SU-DHL-6 (cell line): ENCODE results near the gene TRH.

ENCODE experiments used
- H2AFZ ChIP-seq: fragments of 200-600 bp; sonication (generic); 2 replicates; pipeline ENCODE4 v1.6.1; 2014; ENCODE audit warnings: low read depth, mild to moderate bottlenecking, moderate library complexity, mixed read lengths, antibody characterized with exemption, low read length; ENCODE audit not compliant: severe bottlenecking
- H3F3A ChIP-seq: fragments of 200-600 bp; shearing (Covaris generic); 2 replicates; pipeline ENCODE4 v1.6.0; 2016; ENCODE audit warnings: antibody characterized with exemption, mild to moderate bottlenecking; ENCODE audit not compliant: insufficient read depth
- H3K27ac ChIP-seq: fragments of 200-600 bp; sonication (generic); 2 replicates; pipeline ENCODE4 v1.5.1; 2016; ENCODE audit warnings: low read depth, mild to moderate bottlenecking, low read length, moderate library complexity, mixed read lengths
- H3K27me3 ChIP-seq: fragments of 200-600 bp; sonication (generic), shearing (Covaris generic); 2 replicates; pipeline ENCODE4 v1.6.0; 2014; ENCODE audit warnings: mild to moderate bottlenecking, low read length
- H3K36me3 ChIP-seq: fragments of 200-600 bp; sonication (generic); 2 replicates; pipeline ENCODE4 v1.6.1; 2014; ENCODE audit warnings: mild to moderate bottlenecking, low read length, mixed read lengths
- H3K4me2 ChIP-seq: fragments of 300-600, 200-600 bp; shearing (Covaris generic), sonication (generic); 2 replicates; pipeline ENCODE4 v1.6.0; 2014; ENCODE audit warnings: low read length, low read depth, mild to moderate bottlenecking; ENCODE audit not compliant: poor library complexity, severe bottlenecking
- H3K4me3 ChIP-seq: fragments of 200-600 bp; sonication (generic); 2 replicates; pipeline ENCODE4 v1.5.1; 2014; ENCODE audit warnings: antibody characterized with exemption, low read length, mild to moderate bottlenecking, mixed read lengths; ENCODE audit not compliant: insufficient read depth, poor library complexity, severe bottlenecking
- H3K79me2 ChIP-seq: fragments of 200-600 bp; sonication (generic); 2 replicates; pipeline ENCODE4 v1.6.1; 2014; ENCODE audit warnings: mild to moderate bottlenecking, low read length, moderate library complexity; ENCODE audit not compliant: insufficient read depth
- H3K9ac ChIP-seq: fragments of 200-600 bp; sonication (generic); 2 replicates; pipeline ENCODE4 v1.7.0; 2014; ENCODE audit warnings: mild to moderate bottlenecking, low read length
- H3K9me2 ChIP-seq: fragments of 200-600 bp; sonication (generic); replicated peaks from 2 replicates; pipeline ENCODE4 v1.6.1; 2014; ENCODE audit warnings: low read length; ENCODE audit not compliant: insufficient read depth
- H3K9me3 ChIP-seq: fragments of 200-600 bp; sonication (generic); 2 replicates; pipeline ENCODE4 v1.6.1; 2014; ENCODE audit warnings: low read length, mixed read lengths; ENCODE audit not compliant: insufficient read depth
- H4K20me1 ChIP-seq: fragments of 200-600 bp; sonication (generic); 2 replicates; pipeline ENCODE4 v1.6.1; 2014; ENCODE audit warnings: low read depth, mild to moderate bottlenecking, antibody characterized with exemption, low read length, moderate library complexity, mixed read lengths
- CTCF ChIP-seq: fragments of 200-600 bp; sonication (generic); IDR thresholded peaks from one replicate; pipeline ENCODE4 v1.5.1; 2017; ENCODE audit warnings: antibody characterized with exemption, mild to moderate bottlenecking, low read length, moderate library complexity; ENCODE audit not compliant: insufficient read depth, poor library complexity, severe bottlenecking
- EZH2phosphoT487 ChIP-seq: fragments of 200-600 bp; sonication (generic), shearing (Covaris generic); conservative IDR thresholded peaks from 2 replicates; pipeline ENCODE4 v1.6.1; 2018; ENCODE audit warnings: mild to moderate bottlenecking, antibody characterized with exemption, low read length, moderate library complexity, mixed read lengths

Gene TRH

GRCh38 chr3:129958755-129959154 is 15.8 kb upstream of the TRH start:
- no peaks in the 10 kb centered on the region for H3K9me2 ChIP-seq
- no peak overlapping the region for H3K27ac ChIP-seq
- no peaks in the 10 kb centered on the region for H3K79me2 ChIP-seq
- no peak overlapping the region for H3K4me2 ChIP-seq
- H3K9me3 ChIP-seq = no peaks in the 10 kb centered on the region
- TF ChIP-seq EZH2phosphoT487 (no peak), CTCF (no peak)
- H3K27me3 ChIP-seq = no peaks in the 10 kb centered on the region
- H3K4me3 ChIP-seq = no peak overlapping the region
- no peak overlapping the region for H2AFZ ChIP-seq
- no peaks in the 10 kb centered on the region for H3F3A ChIP-seq
- H3K9ac ChIP-seq = no peak overlapping the region
- no peaks in the 10 kb centered on the region for H3K36me3 ChIP-seq
- H4K20me1 ChIP-seq = no peaks in the 10 kb centered on the region

GRCh38 chr3:129961141-129961541 is 13.4 kb upstream of the TRH start:
- no peak overlapping the region for H3K4me2 ChIP-seq
- H3K27ac ChIP-seq = no peak overlapping the region
- no peak overlapping the region for H3K9ac ChIP-seq
- no peak overlapping the region for H3K4me3 ChIP-seq
- no peaks in the 10 kb centered on the region for H3K27me3 ChIP-seq
- H3F3A ChIP-seq = no peaks in the 10 kb centered on the region
- no peak overlapping the region for H2AFZ ChIP-seq
- no peaks in the 10 kb centered on the region for H4K20me1 ChIP-seq
- no peaks in the 10 kb centered on the region for H3K79me2 ChIP-seq
- H3K36me3 ChIP-seq = no peaks in the 10 kb centered on the region
- TF ChIP-seq CTCF (no peak), EZH2phosphoT487 (no peak)
- H3K9me2 ChIP-seq = no peaks in the 10 kb centered on the region
- H3K9me3 ChIP-seq = no peaks in the 10 kb centered on the region

DNA sequence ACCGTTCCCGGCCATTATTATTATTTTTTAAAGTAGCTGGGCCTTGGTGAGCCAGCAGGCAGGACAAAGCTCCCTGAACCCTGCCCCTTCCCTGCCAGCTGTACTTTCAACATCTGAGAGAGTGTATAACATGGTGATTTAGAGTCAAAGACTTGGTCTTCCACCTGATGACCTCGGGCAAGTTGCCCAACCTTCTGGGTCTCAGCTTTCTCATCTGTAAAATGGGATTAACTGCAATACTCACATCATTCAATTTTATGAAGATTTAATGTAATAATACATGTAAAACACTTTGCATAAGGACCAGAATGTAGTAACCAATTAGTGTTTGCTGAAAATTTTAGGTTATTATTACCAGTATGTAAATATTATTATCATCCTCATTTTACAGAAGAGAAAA is 11.9 kb upstream of the TRH start:
- Histone ChIP-seq H2AFZ (no peak overlapping the region), H3K9me3 (no peaks in the 10 kb centered on the region), H4K20me1 (no peaks in the 10 kb centered on the region), H3K36me3 (no peaks in the 10 kb centered on the region), H3K27me3 (no peaks in the 10 kb centered on the region), H3K9me2 (no peaks in the 10 kb centered on the region), H3K4me3 (no peak overlapping the region), H3F3A (no peaks in the 10 kb centered on the region), H3K4me2 (no peak overlapping the region), H3K79me2 (no peaks in the 10 kb centered on the region), H3K9ac (no peak overlapping the region), H3K27ac (no peak overlapping the region)
- TF ChIP-seq CTCF (no peak), EZH2phosphoT487 (no peak)

GRCh38 chr3:129965937-129966336 is 8.6 kb upstream of the TRH start:
- H3K4me3 ChIP-seq = no peak overlapping the region
- no peaks in the 10 kb centered on the region for H3K27me3 ChIP-seq
- H3K27ac ChIP-seq = no peak overlapping the region
- no peaks in the 10 kb centered on the region for H3K36me3 ChIP-seq
- H3K9me3 ChIP-seq = no peaks in the 10 kb centered on the region
- H3K79me2 ChIP-seq = no peaks in the 10 kb centered on the region
- TF ChIP-seq EZH2phosphoT487 = no peak
- TF ChIP-seq CTCF = no peak
- no peaks in the 10 kb centered on the region for H3K9me2 ChIP-seq
- no peaks in the 10 kb centered on the region for H4K20me1 ChIP-seq
- no peak overlapping the region for H2AFZ ChIP-seq
- no peak overlapping the region for H3K9ac ChIP-seq
- H3F3A ChIP-seq = no peaks in the 10 kb centered on the region
- no peak overlapping the region for H3K4me2 ChIP-seq
